Lower lobe of right lung (tissue), 2 donors: ENCODE results near the gene ANGPTL4. TPM values are rescaled to one million over a fixed set of nuclear protein-coding genes. Genes with fewer than 3 reads are reported as not detected.

Experiments used
- ATAC-seq, 2 donors: fragments of 200-7000 bp; cut with Tn5 transposase; one replicate each; pipeline ENCODE4 v1.9.1; 2020 to 2022; ENCODE audit warnings: mild to moderate bottlenecking in 2 of 2, moderate library complexity in 2 of 2
- DNase-seq: peaks from one replicate; pipeline ENCODE4 v3.0.0-alpha.2; 2020
- H3K27ac ChIP-seq: fragments of 200-600 bp; one replicate; pipeline ENCODE4 v1.8.0; 2022
- H3K27me3 ChIP-seq: fragments of 200-600 bp; one replicate; pipeline ENCODE4 v1.8.0; 2022; ENCODE audit warnings: low read depth
- H3K36me3 ChIP-seq: fragments of 200-600 bp; one replicate; pipeline ENCODE4 v1.8.0; 2022; ENCODE audit warnings: mild to moderate bottlenecking
- H3K4me1 ChIP-seq: fragments of 200-600 bp; one replicate; pipeline ENCODE4 v1.8.0; 2022
- H3K4me3 ChIP-seq: fragments of 200-600 bp; one replicate; pipeline ENCODE4 v1.8.0; 2022; ENCODE audit warnings: mild to moderate bottlenecking
- H3K9me3 ChIP-seq: fragments of 200-600 bp; one replicate; pipeline ENCODE4 v1.8.0; 2022
- CTCF ChIP-seq: fragments of 200-600 bp; IDR thresholded peaks from one replicate; pipeline ENCODE4 v1.8.0; 2022; ENCODE audit warnings: antibody characterized with exemption, mild to moderate bottlenecking
- intact Hi-C: fragments of 100-400 bp; cut with DNase I; formaldehyde crosslinking; loops from one replicate; pipeline ENCODE4 v1.11.0; 2022
- microRNA-seq: library from miRNA; unstranded; fragments of <30 nt; microRNA quantifications from one replicate; pipeline ENCODE4 v1.2.0, GENCODE V29; 2020; ENCODE audit warnings: borderline number of aligned reads
- total RNA-seq: library from RNA; stranded (reverse); fragmentation: NEBNext Ultra II Directional; extraction: Animal tissue kit (Norgen Biotek cat#: 25700); gene quantifications from one replicate; pipeline ENCODE4 v1.2.1, GENCODE V29; 2021
- donor health status: DM: no; HTN: yes; CAD: no; lungs with severe emphysema.

Gene ANGPTL4
- total RNA-seq, 1 donor from 2014 or later = 11.0 TPM

GRCh38 chr19:8413629-8413995 is 49.7 kb downstream of the ANGPTL4 start:
- ATAC-seq = no peak
- no peaks in the 10 kb centered on the region for H3K36me3 ChIP-seq
- H3K4me3 ChIP-seq = peak overlapping the region; percentile 80
- no peak for DNase-seq
- peak overlapping the region; percentile 86 for H3K27ac ChIP-seq
- no peak for TF ChIP-seq CTCF
- H3K27me3 ChIP-seq = no peaks in the 10 kb centered on the region
- no peaks in the 10 kb centered on the region for H3K9me3 ChIP-seq
- H3K4me1 ChIP-seq = peaks cover 48% of the 10 kb centered on the region
- intact Hi-C loops = no loop called here

- Histone ChIP-seq H3K27me3 (no peaks in the 10 kb centered on the region), H3K36me3 (peaks cover 4% of the 10 kb centered on the region), H3K4me1 (peaks cover 51% of the 10 kb centered on the region), H3K9me3 (no peaks in the 10 kb centered on the region), H3K27ac (no peak overlapping the region), H3K4me3 (no peak overlapping the region)
- intact Hi-C loops = no loop called here
- ATAC-seq (no peak), DNase-seq (no peak)
- no peak for TF ChIP-seq CTCF
Observed at GRCh38 chr19:8416796-8417195, 52.8 kb downstream of the ANGPTL4 start.

GRCh38 chr19:8421484-8422461 is 57.8 kb downstream of the ANGPTL4 start:
- H3K4me1 ChIP-seq = peaks cover 37% of the 10 kb centered on the region
- H3K4me3 ChIP-seq = no peak overlapping the region
- no peak for DNase-seq
- no peak overlapping the region for H3K27ac ChIP-seq
- intact Hi-C loops = no loop called here
- H3K36me3 ChIP-seq = peaks cover 25% of the 10 kb centered on the region
- no peak for TF ChIP-seq CTCF
- H3K27me3 ChIP-seq = no peaks in the 10 kb centered on the region
- ATAC-seq = no peak
- H3K9me3 ChIP-seq = no peaks in the 10 kb centered on the region

- peak; percentile 86 for DNase-seq
- peak overlapping the region; percentile 82 for H3K27ac ChIP-seq
- H3K9me3 ChIP-seq = no peaks in the 10 kb centered on the region
- H3K4me1 ChIP-seq = peaks cover 19% of the 10 kb centered on the region
- H3K36me3 ChIP-seq = peaks cover 32% of the 10 kb centered on the region
- ATAC-seq = peak; percentile 94 to 95
- intact Hi-C loops = no loop called here
- H3K27me3 ChIP-seq = no peaks in the 10 kb centered on the region
- no peak for TF ChIP-seq CTCF
- peak overlapping the region; percentile 27 for H3K4me3 ChIP-seq
Observed at GRCh38 chr19:8423817-8424223, 59.9 kb downstream of the ANGPTL4 start.

Small RNA genes lying within 50 kb of the gene (microRNA-seq; reads per million reads assigned to microRNA genes)
- gene MIR4999 = 2.5 reads per million

Other genes with a start within 250 kb of the ANGPTL4 start
- gene FBN3, start 214.6 kb upstream of the ANGPTL4 start, total RNA-seq = 7.0 TPM
- 60.6 TPM for gene CERS4, start 154.8 kb upstream of the ANGPTL4 start, total RNA-seq
- 31.0 TPM for gene CD320, start 55.8 kb upstream of the ANGPTL4 start, total RNA-seq
- 41.9 TPM for gene NDUFA7, start 42.8 kb upstream of the ANGPTL4 start, total RNA-seq
- 1,461 TPM for gene RPS28, start 42.7 kb upstream of the ANGPTL4 start, total RNA-seq
- 49.0 TPM for gene KANK3, start 20.9 kb upstream of the ANGPTL4 start, total RNA-seq
- 101 TPM for gene RAB11B, start 26.2 kb downstream of the ANGPTL4 start, total RNA-seq
- 60.1 TPM for gene MARCHF2, start 49.1 kb downstream of the ANGPTL4 start, total RNA-seq
- gene HNRNPM, start 80.8 kb downstream of the ANGPTL4 start, total RNA-seq = 152 TPM
- 52.2 TPM for gene PRAM1, start 138.5 kb downstream of the ANGPTL4 start, total RNA-seq
- gene ZNF414, start 150.0 kb downstream of the ANGPTL4 start, total RNA-seq = 21.6 TPM
- 162 TPM for gene MYO1F, start 213.3 kb downstream of the ANGPTL4 start, total RNA-seq
- gene ADAMTS10, start 246.6 kb downstream of the ANGPTL4 start, total RNA-seq = 22.4 TPM